Measurements from ENCODE around the gene MMAA.

DNA sequence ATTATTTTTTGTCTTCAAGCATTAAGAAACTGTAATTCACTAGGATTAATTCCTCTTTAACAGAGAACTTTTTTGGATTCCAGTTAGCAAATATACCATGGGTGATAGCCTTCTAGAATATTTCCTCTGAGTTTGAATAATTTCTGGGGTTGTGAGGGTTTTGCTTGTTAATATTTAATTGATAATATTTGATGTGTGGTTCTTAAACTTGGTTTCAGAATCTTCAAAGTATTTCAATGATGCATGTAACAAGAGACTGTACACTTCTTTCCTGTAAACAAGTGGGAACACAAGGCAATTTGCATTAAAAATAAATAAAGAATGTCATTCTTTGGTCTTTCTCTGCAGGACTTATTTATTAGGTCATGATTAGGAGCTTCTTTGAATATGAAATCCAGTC, 51.2 kb downstream of the MMAA start:
- TF ChIP-seq, protein P1, sequence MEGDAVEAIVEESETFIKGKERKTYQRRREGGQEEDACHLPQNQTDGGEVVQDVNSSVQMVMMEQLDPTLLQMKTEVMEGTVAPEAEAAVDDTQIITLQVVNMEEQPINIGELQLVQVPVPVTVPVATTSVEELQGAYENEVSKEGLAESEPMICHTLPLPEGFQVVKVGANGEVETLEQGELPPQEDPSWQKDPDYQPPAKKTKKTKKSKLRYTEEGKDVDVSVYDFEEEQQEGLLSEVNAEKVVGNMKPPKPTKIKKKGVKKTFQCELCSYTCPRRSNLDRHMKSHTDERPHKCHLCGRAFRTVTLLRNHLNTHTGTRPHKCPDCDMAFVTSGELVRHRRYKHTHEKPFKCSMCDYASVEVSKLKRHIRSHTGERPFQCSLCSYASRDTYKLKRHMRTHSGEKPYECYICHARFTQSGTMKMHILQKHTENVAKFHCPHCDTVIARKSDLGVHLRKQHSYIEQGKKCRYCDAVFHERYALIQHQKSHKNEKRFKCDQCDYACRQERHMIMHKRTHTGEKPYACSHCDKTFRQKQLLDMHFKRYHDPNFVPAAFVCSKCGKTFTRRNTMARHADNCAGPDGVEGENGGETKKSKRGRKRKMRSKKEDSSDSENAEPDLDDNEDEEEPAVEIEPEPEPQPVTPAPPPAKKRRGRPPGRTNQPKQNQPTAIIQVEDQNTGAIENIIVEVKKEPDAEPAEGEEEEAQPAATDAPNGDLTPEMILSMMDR (conservative IDR thresholded peaks at IDR 0.05; ENCODE audit: low read depth, low read length), result no peak
- no peak for TF ChIP-seq EZH2 (IDR thresholded peaks at IDR 0.05; ENCODE audit: borderline replicate concordance, low read depth, low read length, poor library complexity, severe bottlenecking)
